T follicular helper cell (primary cell): Measurements from ENCODE around the gene MYRIP.

Experiments used
- DNase-seq: peaks from one replicate; pipeline ENCODE4 v3.0.0-alpha.2; 2020; ENCODE audit warnings: low read depth

Gene MYRIP

DNA sequence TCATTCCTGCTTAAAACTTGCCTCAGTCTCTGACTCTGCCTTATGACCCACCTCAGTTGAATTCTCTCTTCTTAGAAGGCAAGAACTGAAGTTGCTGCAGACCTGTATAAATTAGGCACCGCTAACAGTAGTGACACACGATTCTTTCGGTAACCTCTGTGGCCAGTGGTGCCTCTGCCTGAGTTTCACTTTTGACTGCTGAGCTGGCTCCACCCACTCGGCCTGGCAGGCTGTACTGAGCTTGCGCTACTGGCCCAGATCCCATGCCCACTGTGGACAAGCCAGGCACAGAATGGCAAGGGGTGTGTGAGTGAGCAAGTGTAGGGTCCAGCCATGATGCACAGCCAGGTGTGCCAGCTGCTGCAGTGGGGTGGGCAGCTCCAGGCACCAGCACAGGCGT lies 481.0 kb downstream of the MYRIP start:
- no peak for DNase-seq

- no peak for DNase-seq
Measured at GRCh38 chr3:40291471-40291870, 482.1 kb downstream of the MYRIP start.

GRCh38 chr3:40292637-40293349 lies 483.4 kb downstream of the MYRIP start:
- DNase-seq, result no peak

DNA sequence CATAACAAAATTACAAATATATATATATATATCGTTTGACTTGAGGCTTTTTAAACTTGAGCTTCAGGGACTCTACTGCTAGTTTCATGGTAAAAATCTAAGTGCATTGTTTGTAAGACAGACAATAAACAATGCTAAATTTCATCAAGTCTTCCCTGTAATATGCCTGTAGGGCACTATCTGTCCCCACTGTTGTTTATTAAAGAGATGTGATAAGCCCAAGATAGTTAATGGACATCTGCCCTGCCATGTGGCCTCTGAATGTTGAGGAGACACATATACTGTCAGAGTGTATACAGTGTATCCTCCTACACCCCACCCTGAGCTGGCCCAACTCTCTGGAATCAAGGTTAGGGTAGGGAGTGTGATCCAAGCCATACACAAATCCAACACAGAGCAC lies 485.0 kb downstream of the MYRIP start:
- DNase-seq, result no peak

- no peak for DNase-seq
Measured at GRCh38 chr3:40298075-40298474, 488.7 kb downstream of the MYRIP start.

GRCh38 chr3:40299130-40299720 lies 489.8 kb downstream of the MYRIP start:
- DNase-seq, result no peak

DNA sequence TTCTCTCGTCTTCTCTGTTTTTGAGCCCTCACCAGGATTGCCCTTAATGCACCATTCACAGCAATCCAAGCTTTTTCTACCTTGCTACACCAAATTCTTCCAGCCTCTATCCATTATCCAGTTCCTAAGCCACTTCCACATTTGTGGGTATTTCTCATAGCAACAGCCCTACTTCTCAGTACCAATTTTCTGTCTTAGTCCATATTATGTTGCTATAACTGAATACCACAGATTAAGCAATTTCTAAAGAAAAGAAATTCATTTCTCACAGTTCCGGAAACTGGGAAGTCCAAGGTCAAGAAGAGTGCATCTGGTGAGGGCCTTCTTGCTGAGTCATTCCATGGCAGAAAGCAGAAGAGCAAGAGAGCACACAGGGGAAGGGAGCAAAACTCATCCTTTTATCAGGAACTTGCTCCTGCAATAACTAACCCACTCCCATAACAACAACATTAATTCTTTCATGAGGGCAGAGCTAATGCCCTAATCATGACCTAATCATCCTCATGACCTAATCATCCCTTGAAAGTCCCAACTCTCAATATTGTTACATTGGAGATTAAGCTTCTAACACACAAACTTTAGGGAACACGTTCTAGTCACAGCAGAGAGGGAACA lies 490.4 kb downstream of the MYRIP start:
- no peak for DNase-seq

DNA sequence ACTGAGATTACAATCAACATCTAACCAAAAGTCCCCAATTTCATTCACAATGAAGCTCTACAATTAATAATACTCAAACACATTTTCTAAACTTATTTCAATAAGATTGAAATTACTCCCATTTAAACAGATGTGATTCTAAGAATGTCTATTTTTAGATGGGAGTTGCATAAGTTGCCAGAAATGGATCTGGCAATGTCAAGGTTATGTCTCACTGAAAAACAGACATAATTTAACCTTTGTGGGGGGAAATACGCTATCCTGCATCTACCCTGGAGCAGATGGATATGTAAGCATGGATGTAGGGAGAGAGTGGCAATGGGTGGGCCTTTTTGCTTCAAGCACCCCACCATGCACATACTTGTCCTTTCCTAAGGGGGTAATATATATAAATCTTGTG lies 493.4 kb downstream of the MYRIP start:
- DNase-seq, result no peak

GRCh38 chr3:40304352-40304751 lies 494.9 kb downstream of the MYRIP start:
- DNase-seq, result no peak

DNA sequence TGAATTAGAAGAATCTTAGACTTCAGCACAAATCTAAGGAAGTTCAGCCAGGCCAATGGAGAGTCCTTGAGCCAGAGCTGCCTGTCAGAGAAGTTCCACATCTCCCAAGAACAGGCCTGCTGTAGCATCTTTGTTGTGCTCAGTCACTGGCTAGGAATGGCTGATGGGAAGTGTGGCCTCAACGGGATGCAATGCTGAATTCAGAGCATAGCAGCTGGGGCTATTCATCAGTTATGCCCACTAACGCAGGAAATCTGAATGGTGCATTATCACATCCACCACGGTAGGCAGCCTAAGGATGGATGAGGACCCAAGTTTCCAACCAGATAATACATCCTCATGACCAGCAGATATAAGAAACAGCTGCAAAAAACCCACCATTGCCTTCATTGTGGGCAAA lies 496.9 kb downstream of the MYRIP start:
- no peak for DNase-seq

DNA sequence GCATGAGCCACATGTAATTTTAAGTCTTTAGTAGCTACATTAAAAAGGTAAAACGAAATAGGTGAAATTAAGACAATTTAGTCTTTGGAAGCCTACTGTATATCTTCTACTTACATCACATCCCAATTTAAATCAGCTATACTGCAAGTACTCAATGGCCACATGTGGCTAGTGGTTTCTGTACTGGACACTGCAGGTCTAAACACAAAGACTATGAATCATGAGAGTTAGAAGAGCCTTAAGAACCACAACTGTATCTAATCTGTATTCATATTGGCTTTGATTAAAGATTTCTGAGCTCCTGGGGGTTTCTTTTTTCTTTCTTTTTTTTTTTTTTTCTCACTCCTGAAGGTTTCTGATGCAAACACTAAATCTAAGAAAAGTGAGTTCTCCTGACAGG lies 497.8 kb downstream of the MYRIP start:
- no peak for DNase-seq

GRCh38 chr3:40308725-40309417 lies 499.5 kb downstream of the MYRIP start:
- DNase-seq, result no peak

DNA sequence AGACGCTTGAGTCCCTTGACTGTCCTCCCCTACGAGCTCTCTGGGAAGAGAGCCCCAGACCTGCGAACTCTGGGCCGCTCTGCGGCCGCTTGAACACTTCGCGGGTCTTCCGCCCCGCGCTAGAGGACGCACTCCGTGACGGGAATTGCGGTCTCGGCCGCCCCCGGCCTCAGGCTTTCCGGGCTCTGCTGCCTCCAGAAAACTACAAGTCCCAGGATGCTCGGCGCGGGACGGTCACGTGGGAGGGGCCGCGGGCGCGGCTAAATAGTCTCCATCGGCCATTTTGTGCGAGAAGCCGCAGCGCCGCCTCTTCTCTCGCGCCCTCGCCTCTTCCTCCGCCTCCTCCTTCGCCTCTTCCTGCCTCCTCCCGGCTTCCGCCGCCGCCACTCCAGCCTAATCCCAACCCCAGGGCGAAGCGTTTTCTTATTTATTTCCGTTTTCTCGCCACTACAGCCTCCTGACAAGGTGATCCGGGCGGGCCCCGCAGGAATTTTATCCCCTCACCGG lies 500.1 kb downstream of the MYRIP start, which contains the start of gene EIF1B:
TSS of gene EIF1B (plus strand) at position 290 of the 507 bp plus-strand sequence. CDS start 235 bp downstream, outside the sequence.
- DNase-seq, result peak; percentile 98
